GM18858 (cell line): ENCODE results near the gene CLNK.
"Not testable (repeated sequence)": the region's sequence is repeated elsewhere in the genome, so short reads cannot be mapped to it uniquely, and the experiment has no call there.

ENCODE experiments used
- ATAC-seq: cut with Tn5 transposase; IDR thresholded peaks from one replicate; pipeline ENCODE4 v1.9.1; 2021; ENCODE audit not compliant: unreplicated experiment

Gene CLNK

DNA sequence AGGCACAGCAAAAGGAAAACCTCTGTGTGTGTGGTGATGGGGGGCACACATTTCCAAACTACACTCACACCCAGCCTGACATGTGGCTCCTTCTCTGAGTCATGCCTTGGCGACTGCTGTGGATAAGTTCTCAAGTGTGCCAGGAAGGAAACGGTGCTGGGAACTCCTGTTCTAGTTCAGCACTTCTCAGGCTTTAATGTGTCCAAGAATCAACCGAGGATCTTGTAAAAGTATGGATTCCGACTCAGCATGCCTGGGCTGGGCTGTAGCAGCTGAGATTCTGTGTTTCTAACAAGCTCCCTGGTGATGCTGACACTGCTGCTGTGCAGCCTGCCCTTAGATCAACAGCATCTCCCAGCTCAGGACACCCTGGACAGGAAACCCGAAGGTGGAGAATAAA, 20.2 kb downstream of the CLNK start:
- ATAC-seq: no peak

DNA sequence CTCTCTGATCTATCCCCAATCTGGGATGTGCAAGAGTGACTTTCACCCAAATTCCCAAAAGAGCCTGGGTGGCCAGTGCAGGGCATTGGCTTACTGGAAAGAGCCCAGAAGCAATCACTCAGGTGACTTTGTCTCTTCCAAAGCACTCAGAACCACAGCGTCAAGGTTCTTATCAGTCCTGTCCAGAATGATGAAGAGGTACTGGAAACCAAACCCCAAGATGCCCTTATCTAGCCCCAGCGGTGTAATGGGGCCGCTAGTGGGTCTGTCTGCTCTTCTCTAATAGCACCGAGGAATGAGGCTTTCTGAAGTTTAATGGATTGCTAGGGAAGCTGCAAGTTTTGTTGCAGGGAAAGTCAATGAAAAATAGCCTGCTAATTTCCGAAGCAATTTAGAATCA, 21.6 kb downstream of the CLNK start:
- ATAC-seq: no peak

DNA sequence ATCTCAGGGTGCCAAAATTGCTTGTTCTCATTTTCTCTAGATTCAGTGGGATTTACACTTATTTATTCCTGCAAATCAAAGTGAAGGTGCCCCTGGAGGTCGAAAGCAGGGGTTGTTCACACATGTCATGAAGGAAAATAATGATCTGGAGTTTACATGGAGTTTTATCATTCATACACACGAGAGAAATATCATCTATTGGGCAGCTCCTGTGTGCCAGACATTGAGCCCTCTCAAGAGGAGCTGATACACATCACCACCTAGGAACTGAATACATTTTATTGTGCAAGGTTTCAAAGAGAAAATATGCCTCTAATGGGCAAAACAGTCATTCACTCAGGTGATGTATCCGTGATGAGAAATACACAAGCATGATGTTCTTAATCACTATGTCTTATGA, 23.5 kb downstream of the CLNK start:
- no peak for ATAC-seq

DNA sequence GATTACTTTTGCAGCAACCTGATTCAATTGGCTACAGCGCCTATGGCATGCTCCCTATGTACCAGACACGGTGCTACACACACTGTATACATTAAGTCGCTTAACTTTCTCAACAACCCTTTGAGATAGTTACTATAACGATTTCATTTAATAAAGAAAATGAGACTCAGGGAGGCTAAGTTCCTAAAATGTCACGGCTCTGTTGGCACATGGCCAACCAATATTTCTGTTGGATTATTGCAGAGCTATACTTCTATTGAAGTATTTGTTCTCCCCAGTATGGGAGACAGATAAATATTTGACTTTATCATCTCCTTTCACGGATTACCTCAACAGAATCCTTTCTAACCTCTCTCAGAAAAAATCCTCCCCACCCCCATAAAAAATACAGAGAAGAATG, 25.3 kb downstream of the CLNK start:
- ATAC-seq: no peak

DNA sequence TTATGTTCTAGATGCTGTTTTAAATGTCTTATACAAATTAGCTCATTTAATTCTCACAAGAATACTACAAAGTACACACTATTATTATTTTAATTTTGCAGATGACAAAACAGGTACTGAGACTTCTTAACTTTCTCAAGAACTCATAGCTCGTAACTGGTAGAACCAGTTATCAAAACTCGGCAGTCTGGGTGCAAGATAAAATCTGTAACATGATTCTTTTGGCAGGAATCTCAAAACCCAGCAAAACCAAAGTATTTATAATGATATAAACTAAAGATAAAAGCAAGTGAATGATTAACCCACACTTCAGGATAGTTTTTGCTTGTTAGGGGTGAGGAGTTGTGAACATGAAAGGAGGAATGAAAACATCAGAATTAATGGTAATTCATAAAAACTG, 27.6 kb downstream of the CLNK start:
- no peak for ATAC-seq

DNA sequence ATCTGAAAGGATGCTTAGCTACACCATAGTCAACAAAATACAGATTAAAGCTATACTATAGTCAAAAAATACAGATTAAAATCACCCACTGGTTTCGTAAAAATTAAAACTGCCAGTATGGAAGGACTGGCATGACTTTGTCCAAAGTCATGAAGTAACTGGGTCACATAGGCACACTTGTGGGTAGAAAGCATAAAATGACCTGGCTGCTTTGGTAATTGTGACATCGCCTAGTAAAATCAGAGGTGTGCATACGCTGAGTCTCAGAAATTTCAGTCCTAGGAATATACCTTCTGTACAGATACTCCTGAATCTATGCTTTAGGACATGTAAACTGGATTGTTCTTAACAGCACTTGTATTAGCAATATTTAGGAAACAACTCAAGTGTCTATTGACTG, 28.1 kb downstream of the CLNK start:
- ATAC-seq: no peak

DNA sequence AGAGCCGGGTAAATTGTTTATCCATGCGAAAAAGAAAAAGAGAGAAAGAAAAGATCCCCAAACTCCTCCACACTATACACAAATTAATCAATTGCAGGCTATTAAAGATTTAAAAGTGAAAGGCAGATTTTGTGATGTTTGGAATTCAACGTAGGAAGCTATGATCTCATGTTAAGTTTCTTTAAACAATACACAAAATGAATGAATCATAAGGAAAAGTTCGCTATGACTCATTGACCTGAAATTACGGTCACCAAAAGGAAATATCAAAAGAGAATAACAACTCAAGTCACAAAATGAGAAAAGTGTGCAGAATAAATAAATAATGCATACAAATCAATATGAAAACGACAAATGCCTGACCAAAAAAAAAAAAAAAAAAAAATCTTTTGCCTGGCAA, 28.6 kb downstream of the CLNK start:
- no peak for ATAC-seq

DNA sequence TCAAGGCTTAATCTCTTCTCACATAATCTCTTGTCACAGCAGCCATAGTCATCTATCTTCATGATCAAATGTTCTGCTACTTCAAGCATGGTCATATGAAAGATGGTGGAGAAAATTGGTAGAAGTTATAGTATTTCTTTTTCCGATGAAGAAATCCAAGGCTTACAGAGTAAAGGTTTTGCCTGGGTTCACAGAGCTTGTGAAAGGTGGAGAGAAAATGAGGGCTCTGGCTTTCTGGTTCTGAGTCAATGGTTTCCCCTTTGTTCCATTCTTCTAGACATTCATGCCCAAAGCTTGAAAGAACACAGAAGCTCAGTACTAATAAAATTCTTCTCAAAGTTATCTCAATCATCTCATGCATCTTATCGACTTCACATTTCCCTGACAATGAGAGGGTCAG, 36.1 kb downstream of the CLNK start:
- no peak for ATAC-seq

DNA sequence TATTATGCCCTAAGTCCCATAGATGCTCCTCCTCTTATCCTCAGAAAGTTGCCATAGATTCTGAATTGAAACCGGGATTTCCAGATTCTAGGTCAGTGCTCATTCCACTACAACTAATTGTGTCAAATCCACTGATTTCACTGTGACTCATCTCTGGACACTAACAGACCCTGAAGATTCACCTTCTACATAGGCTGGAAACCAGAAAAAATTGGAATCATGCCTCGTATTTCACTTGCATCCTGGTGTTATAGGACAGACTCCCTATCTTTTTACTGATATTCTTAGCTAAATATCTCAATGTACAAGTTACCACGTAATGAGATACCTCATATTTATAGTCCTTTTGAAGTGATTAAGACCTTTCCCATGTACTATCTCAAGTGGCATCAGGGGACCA, 36.7 kb downstream of the CLNK start:
- no peak for ATAC-seq

DNA sequence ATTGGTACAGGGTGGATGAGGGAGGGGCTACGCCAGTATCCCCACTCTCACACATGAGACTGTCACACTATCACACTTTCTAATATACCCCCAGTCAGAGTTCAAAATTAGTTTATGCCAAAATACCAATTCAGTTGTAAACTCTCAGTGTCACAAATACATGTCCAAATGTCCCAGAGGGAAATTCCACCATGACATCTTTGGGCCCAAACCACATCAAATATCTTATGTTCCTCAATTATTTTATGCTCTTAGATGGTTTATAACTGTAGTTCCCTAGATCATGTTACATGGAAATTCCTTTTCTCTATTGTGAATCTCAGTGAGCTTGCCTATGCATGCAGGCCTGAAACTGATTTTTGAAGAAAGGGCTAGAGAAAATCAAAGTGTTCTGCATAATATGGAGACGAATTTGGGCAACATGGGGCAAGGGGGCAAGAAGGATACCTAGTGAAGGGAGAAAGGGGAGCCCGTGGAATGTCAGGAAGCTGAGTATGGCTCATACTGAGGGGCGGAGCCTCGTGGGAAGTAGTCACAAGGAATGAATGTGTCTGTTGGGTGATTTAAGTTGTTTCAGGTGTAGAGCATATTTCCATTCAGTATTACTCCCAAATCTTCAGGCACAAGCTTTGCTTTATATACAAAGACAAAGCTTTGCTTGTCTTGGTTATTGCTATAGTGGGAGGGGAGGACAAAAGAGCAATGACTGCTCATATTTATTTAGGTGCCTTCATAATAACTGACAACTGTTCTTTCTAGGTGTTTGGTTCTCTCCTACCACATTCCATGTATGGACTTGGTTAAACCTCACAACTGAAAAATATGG, 40.8 kb downstream of the CLNK start:
- no peak for ATAC-seq

DNA sequence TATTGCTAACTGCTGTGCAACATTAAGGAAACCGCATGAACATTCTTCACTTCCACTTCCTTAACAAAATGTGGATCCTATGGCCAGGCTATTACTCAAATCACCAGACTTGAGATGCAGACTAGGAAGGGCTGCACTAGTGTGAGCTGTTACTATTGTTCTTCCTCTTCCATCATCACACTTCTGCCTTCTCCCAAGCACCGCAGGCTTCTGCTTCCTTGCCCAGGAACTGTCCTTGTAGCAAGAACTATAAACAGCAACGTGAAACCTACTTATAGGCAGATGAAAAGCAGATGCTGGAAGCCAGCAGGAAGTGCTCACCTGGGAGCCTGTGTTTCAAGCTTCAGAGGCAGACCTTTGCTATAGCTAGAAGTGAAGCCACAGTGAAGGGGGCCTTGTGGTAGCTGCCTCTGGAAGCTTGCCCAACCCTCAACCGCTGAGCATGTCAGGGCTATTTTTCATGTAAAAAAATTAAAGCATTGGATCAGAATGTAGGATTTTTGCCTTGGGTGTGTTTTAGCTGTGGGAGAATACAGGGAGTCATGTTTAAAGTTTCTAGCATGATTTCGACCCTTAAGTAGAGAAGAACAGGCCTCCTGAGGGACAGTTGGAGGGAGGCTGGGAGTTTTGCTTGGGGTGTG, 43.9 kb downstream of the CLNK start:
- ATAC-seq: peak; percentile 40

DNA sequence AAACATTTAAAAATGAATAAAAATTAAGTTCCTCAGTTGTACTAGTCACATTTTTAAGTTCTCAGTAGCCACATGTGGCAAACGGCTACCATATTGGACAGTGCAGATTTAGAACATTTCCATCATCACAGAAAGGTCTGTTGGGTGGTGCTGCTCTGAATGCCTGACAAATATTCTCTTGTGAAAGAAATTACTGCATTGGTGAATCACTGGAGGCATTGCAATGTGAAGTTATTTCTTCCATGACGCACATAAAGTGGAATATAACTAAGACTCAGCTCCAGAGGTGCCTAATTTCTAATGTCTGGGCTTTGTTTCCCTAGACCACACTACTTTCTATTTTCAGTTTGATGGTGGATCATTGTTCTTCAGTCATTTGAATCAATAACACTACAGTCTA, 44.9 kb downstream of the CLNK start:
- no peak for ATAC-seq

DNA sequence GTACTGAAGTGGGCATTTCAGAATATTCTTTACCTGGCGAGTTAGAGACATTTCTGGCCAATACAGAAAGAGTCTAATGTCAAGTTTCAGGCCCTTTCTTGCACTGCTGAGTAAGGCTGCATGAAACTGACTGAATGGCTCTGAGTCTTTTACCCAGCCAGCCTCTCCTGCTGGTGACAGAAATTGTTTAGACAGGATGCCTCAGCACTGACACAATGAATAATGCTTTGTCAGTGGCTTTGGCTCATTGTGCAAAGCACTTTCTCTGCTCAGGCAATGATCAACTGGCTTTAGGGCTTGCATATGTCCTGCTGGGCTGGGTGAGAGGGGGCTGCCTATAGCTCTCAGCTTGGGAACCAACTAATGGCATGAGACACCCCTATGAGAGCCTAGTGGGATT, 45.5 kb downstream of the CLNK start:
- no peak for ATAC-seq

DNA sequence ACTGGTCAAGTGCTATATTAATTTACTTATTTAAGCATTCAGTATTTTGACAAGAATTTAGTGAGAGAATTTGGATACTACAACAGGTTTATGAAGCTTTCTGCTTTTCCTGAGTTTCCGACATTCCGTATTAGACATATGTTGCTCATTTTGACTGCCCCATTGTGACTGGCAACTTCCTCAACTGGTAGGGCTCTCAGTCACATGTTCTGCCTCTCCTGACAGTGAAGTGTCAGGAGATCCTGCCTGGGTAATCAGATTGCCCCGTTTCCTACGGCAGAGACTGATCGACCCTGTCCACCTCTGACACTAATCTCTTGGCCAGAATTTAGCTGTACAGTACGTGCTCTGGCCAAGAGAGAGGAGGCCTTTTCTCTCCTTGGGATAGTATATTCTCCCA, 49.5 kb downstream of the CLNK start:
- ATAC-seq: no peak

DNA sequence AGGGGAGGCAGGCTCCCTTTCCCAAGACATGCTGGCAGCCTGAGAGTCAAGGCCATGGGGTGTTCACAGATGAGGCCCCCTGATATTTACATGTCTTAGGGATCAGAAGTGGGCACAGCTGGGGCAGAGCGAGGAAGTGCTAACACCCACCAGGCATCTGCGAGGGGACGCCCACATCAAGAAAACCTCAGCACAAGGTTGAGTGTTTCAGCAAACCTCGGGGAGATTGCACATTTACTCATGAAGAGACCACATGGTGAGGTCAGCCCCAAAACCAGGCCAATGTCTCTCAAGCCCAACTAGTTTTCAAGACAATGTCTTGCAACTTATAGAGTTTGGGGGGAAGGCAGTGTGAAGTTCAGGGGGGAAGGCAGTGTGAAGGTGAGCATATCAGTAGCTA, 55.2 kb downstream of the CLNK start:
- ATAC-seq: no peak

DNA sequence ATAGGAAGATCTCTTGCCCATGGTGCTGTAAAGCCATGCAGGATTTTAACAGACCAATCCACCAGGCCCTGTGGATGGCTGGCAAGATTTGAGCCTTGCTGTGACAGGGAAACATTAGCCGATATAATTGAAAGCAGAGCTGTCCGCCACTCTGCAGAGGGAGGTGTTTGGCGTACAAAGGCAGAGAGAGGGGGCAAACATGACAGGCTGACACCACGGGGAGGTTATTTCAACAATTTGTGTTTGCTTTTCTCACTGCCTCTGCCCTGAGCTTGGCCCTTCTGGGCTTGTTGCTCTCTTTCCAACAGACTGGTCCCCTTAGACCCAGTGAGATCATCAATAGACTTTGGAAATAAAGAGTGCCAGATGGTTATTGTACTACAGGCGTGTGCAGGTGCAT, 59.4 kb downstream of the CLNK start:
- no peak for ATAC-seq

DNA sequence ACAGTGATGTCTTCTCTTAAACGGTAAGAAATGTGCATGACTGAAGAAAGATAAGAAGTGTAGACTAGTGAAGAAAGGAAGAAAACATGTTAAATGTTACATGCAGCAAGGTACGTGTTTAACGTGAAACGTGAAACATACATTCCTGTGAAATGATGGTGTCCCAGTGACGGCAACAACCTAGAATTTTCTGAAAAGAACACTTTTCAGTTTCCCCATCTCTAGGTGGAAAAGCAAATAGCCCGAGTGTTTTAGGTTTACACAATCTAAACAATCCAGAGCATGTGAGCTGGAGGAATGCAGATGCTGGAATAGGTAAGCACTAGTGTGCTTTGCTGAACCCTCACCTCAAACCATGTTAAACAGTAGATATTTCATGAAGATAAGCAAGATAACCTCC, 60.7 kb downstream of the CLNK start:
- no peak for ATAC-seq

DNA sequence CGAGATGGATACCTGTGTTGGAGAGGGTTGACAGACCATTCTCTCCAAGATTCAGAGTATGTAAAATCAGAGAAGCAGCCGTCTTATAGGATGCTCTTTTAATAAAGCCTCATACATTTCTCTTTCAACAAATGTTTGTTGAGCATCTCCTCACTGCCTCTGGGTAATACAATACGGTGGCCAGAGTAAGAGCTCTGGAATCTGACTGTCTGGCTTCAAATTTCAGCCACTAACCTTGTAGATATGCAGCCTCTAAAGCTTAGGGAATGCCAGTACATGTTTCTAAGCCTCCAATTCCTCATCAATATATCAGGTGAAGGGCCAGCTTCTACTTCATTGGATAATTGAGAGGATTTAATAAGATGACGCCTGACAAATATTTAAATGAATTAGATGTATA, 61.3 kb downstream of the CLNK start:
- no peak for ATAC-seq

DNA sequence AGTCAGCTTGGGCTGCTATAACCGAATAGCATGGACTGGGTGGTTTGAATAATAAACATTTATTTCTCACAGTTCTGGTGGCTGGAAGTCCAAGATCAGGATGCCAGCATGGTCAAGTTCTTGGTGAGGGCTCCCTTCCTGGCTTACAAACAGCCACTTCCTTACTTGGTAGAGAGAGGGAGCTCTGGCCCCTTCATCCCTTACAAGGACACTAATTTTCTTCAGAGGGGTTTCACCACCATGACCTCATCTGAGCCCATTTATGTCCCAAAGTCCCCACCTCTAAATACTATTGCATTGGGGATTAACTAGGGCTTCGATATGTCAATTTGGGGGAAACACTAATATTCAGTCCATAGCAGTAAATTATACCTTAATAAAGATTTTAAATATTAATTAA, 61.8 kb downstream of the CLNK start:
- peak; percentile 73 for ATAC-seq

DNA sequence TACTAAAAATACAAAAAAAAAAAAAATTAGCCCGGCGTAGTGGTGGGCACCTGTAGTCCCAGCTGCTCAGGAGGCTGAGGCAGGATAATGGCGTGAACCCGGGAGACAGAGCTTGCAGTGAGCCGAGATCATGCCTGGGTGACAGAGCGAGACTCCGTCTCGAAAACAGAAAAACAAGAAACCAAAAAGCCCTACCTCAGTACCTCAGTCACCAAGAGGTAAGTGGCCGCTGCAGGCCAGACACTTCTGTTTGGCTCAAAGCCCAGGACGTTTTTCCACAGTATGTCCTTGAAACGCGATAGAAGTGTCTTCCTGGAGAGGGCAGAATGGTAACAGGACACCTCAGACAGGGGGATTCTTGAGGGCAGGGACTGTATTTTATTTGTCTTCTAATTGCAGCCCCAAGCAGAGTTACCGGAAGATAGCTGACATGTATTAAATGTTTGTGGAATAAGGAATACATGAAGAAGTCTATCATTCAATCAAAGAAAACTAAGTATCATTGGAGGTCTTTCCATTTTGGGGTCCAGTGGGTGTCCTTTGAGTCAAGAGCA, 63.6 kb downstream of the CLNK start:
- ATAC-seq: no peak

DNA sequence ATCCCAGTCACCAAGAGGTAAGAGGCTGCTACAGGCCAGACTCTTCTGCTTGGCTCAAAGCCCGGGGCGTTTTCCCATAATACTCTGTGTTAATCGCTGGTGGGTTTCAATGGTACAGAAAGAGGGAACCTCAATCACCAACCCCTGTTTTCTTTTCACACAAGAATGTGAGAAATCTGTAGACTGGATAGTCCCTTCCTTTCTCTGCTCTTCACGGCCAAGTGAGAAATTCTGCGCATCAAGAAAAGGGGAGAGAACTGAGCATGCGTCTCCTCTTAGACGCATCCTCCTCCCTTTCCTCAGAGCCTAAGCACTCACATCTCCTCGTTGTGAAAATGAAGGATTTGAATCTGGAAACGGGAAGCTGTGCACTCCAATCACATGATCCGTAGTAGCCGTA, 64.7 kb downstream of the CLNK start:
- no peak for ATAC-seq

DNA sequence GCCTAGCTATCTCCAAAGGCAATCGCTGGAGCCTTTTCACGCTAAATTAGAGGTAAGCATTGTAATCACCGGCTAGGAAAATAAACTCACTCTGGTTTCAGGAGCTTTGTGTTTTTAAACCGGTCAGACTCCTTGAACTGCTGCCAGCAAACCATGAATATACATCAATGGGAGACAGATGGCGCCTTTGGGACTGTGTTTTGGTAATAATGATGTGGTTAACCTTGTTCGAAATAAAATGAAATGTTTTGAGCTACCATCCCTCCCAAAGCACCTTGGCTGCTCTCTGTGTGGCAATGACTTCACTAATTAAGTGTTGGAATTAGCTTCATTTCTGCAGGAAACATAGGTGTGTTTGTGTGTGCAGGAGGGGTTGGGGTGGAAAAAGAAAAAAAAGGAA, 65.3 kb downstream of the CLNK start:
- no peak for ATAC-seq

DNA sequence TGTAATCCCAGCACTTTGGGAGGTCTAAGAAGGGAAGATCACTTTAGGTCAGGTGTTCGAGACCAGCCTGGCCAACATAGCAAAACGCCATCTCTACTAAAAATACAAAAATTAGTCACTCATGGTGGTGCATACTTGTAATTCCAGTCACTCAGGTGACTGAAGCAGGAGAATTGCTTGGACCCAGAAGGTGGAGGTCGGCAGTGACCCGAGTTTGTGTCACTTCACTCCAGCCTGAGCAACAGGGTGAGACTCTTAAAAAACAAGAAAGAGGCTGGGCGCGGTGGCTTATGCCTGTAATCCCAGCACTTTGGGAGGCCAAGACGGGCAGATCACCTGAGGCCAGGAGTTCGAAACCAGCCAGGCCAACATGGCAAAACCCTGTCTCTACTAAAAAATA, 69.6 kb downstream of the CLNK start:
- ATAC-seq: not testable (repeated sequence)
